H54 (cell line): ENCODE measurements around the gene TSPYL6.
A peak's percentile ranks its signal among the peaks of the same experiment; 100 is the strongest.
"Not testable (repeated sequence)": the region's sequence is repeated elsewhere in the genome, so short reads cannot be mapped to it uniquely, and the experiment has no call there.

ENCODE experiments used
- DNase-seq: peaks from one replicate; pipeline ENCODE4 v3.0.0; 2011; ENCODE audit warnings: low spot score, mixed read lengths; ENCODE audit not compliant: insufficient read length
- FAIRE-seq: peaks from 3 replicates; lab custom pipeline; 2011; peaks lifted over from hg19 to GRCh38; lab: Jason Lieb, UNC
- POLR2A ChIP-seq: IDR thresholded peaks from 2 replicates; pipeline ENCODE4 v1.6.1; 2011; ENCODE audit warnings: low read depth, mild to moderate bottlenecking, low read length

TSPYL6 gene

DNA sequence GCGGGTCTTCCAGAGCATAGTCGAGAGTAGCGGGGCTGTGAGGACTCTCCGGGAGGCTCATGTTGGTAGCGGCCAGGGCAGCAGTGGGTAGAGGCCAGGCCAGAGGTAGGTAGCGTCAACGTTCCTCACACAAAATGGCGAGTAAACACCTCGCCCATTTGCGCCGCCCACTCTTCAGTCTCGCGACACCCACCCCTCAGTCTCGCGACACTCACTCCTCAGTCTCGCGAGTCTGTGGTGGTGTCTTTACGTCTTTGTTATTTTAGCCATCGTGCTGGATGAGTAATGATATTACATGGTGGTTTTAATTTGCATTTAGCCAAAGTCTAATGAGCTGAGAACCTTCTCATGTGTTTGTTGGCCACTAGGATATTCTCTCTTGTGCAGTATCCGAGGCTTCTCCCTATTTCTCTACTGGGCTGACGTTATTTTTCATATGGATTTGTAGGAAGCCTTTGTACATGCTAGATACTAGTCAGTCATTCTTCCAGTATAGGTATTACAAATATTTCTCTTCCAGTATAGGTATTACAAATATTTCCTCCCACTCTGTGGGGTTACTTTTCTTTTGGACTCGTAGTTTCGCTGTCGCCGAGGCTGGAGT, at the start of gene TSPYL6:
TSPYL6 (minus strand) TSS at position 139 of the 604 bp plus-strand sequence; CDS start at position 61, 78 bp downstream.
- TF ChIP-seq POLR2A = no peak
- DNase-seq (no peak), FAIRE-seq (no peak)

DNA sequence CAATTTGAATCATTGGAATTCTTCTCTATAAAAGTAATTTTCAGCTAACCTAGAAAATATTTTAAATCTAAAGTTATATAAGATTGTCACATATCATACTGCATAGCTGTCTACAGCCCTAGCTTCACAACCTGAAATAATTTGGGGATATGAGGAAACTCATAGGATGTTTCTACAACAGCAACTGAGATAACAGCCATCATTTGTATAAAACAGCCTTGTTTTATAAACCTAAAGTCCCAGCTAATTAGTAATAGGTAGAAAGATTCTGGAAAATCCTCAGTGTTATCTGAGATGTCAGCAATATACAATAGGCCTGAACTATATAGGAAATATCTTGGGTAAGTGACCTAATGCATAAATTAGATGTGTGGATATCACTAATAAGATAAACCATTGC, 47.6 kb upstream of the TSPYL6 start:
- FAIRE-seq (no peak), DNase-seq (no peak)
- TF ChIP-seq POLR2A = no peak

DNA sequence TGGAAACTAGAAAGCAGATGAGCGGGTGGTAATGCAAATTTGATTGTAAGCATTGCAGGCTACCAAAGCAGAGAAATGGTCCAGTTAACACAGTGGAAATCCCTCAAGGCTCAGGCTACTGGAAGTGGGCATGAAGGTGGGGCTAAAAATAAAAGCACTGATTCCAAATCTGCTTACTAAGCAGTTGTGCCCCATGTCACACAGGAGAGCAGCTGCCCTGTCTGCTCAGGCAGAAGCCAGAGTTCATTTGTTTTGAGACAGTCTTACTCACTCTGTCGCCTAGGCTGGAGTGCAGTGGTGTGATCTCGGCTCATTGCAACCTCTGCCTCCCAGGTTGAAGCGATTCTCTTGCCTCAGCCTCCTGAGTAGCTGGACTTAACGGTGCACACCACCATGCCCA, 42.5 kb upstream of the TSPYL6 start:
- DNase-seq (no peak), FAIRE-seq (no peak)
- TF ChIP-seq POLR2A = no peak

DNA sequence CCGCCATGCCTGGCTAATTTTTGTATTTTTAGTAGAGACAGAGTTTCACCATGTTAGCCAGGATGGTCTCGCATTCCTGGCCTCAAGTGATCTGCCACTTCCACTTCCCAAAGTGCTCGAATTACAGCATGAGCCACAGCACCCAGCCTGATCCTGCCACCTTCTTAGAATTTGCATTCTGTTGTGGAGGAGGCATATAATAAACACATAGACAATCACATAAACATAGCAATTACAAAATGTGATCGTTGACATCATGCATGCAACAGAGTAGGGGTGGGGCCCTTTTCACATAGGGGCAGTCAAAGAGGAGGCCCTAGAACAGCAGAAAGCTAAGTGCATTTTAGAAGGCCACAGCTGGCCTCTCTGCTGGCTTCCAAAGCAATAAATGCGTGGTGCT, 39.9 kb upstream of the TSPYL6 start:
- no peak for TF ChIP-seq POLR2A
- FAIRE-seq (no peak), DNase-seq (no peak)

DNA sequence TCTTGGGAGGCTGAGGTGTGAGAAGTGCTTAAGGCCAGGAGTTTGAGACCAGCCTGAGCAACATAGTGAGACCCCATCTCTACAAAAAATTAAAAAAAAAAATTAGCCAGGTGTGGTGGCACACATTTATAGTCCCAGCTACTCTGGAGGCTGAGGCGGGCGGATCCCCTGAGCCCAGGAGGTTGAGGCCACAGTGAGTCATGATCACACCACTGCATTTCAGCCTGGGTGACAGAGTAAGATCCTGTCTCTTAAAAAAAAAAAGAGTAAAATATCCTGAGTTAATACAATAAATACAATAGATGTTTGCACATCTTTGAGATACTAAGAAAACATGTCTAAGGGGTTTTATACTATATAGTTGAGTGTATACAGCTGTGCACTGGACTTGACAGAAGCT, 38.6 kb upstream of the TSPYL6 start:
- not testable (repeated sequence) for FAIRE-seq, DNase-seq

DNA sequence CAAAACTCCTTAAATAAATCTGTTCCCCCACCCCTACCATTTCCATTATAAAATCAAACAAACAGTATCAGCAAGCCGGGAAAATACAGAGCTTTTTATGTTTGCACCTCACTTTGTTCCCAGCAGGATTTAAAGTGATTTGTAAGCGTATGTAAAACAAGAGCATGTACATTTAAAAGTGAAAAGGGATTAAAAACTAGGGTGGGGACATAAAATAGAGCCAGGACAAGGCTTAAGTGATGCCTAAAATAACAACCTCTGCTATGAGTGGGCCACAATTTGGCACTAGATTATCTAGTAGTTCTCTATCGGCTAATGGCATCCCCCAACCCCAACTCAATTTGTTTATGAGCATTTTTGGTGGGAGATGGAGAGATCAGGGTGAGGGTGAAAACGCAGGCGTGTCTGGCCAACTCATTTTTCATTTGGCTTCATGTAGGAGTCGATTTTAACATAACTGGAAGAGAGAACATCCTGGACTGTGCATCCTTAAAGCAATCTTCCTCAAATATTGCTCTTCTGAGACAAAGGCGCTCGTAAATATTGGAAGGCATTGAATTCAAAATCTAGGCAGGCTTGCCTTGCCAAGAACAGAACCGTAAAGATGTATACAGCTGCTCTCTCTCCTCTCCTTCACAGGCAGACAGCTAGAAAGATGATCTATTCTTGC, 34.5 kb upstream of the TSPYL6 start:
- TF ChIP-seq POLR2A = no peak
- no peak for FAIRE-seq

DNA sequence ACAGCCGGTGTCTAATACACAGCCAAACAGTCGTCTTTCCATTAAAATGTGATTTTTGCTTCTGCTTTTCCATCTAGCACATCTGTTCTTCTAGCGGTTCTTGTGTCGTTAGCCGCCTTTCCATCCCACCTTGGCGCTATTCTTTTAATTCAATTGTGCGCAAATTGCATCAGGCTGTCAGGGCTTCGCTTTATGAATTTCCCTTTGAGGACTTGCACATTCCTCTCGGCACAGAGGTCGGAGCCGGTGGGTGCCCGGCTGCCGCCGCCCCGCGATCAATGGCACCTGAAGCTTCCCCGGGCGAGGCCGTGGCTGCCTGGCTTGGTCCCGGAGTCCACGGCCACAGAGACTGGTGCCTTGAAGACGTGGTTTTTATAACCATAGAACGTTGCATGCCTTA, 33.9 kb upstream of the TSPYL6 start:
- no peak for DNase-seq
- no peak for FAIRE-seq

More for the DNA sequence above, 34.5 kb upstream of the TSPYL6 start:
- DNase-seq = no peak

DNA sequence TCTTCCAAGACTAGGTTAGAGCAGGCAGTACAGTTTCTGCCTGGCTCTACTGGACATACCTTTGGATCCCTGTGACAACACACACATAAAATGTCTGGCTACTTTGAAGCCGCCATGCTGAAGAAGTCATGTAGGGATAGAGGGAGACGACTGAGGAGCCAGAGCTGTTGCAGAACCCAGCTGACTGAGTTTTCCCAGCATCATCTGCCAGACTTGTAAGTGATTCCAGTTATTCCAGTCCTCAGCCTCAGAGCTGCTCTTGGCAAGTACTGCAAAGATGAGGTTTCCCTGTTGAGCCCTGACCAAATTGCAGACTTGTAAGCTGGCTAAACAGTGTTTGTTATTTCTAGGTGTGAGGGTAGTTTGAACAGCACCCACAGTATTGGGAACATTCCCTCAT, 31.5 kb upstream of the TSPYL6 start:
- no peak for TF ChIP-seq POLR2A
- peak; percentile 33 for FAIRE-seq
- no peak for DNase-seq

More for the DNA sequence above, 33.9 kb upstream of the TSPYL6 start:
- no peak for TF ChIP-seq POLR2A

DNA sequence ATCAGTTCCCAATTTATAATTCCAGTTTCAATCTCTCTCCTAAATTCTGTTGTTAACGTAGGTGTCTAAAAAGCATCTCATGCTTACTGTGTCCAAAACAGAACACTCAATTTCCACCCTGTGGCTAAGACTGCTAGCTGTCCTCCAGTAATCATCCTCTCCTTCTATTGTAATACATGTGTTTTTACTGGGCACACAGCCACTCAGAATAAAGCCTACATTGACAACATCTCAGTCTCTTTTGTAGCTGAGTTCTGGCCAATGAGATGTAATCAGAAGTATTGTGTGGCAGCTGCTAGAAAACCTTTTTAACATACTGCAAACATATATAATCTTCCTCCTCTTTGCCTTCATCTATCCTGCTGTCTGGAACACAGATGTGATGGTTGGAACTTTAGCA, 29.4 kb upstream of the TSPYL6 start:
- FAIRE-seq = no peak
- TF ChIP-seq POLR2A = no peak
- DNase-seq = no peak

DNA sequence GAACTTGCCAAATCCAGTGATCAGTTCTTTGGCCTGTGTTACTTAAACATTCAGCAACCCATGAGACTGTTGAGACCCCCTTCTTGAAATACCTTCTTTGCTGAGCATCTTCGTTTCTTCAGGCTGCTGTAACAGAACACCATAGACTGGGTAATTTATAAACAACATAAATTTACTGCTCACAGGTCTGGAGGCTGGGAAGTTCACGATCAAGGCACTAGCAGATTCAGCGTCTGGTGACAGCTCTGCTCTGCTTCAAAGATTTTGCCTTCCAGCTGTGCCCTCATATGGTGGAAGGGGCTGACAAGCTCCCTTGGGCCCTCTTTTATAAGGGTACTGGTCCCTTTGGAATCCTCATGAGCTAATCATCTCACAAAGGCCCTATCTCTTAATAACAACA, 28.8 kb upstream of the TSPYL6 start:
- TF ChIP-seq POLR2A = no peak
- DNase-seq = no peak
- FAIRE-seq = no peak

DNA sequence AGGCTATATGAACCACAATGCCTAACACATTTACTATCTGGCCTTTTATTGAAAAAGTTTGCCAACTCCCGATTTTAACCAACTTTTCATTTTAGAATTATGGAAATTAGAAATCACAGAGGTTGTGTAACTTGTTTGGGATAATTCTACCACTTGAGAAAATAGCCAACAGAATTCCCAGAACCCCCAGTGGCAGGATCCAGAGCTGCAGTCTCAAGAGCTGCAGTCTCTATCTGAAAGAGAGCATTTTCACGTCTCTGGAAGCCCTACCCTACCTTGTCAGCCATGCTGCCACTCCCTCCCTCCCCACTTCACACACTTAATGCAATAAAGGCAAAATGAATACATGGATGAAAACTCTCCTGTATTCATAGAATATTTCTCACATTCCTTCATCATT, 23.4 kb upstream of the TSPYL6 start:
- FAIRE-seq = no peak
- TF ChIP-seq POLR2A = no peak
- DNase-seq = no peak

DNA sequence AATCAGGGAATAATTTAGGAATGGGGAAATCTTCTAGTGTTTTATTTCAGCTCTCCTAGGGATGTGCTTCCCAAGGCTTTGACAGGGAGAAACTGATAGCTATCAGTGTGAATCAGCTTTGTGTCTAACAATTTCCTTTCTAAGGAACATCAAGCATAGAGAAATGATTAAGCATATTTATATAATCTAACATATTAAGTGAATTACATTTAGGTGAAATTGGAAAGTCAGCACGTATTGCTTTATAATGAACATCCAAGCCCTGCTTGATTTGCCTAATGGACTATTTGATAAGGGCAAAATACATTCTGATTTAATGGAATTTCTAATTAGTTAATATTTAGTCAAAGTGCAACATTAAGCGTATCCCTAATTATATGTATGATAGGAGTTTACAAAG, 19.5 kb upstream of the TSPYL6 start:
- TF ChIP-seq POLR2A = no peak
- FAIRE-seq (no peak), DNase-seq (no peak)

DNA sequence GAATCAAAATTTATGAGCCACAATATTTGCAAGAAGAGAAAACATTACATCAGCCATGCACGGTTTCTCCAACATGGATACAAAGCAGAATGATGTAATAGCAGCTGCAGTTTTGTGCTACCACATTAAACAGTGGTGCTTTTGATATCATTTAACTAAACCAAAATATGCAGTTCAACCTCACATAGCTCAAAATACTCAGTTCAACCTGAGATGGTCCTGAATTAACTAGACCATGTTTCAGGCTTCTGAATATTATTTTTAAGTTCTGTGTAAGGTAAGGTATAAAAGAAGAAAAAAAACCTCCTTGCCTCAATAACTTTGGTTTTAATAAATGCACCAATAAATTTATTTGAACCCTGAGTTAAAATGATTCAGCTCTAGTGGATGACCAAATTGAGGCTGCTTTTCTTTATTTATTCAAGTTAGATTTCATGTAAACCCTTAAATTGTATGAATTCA, 18.8 kb upstream of the TSPYL6 start:
- TF ChIP-seq POLR2A = no peak
- peak; percentile 67 for FAIRE-seq
- DNase-seq = no peak

DNA sequence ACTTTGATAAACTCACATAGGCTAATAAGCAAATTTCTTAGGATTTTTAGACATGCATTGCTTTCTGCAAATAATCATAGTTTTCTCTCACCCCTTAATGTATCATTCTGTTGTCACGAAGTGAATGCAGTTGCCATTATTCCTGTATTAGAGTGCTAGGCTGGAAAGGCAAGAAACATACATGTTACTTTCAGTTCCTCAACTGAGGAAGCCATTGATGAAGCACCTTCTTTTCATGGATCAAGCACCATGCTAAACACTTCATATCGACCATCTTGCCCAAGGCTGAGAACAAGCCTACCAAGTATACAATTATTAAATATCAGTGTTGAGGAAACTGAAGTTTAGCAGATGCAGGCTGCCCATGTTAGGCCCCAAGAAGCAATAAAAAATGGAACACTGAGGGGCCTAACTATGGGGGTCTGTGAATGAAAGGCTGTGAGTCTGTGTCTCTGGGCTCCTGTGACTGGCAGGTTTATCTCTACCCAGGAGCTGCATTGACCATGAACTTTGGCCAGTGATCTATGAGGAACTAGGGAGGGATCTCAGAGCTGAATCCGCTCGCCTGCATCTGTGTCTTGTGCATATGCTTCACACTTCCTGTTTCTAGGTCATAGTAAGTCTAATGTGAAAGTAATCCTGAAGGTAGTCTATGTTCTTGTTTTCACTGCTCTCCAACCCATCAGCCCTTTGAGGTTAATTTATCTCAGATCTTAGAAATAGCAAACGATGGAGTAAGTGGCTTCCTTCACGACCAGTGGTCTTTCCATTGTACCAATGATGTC, 16.0 kb upstream of the TSPYL6 start:
- FAIRE-seq (peak; percentile 23), DNase-seq (no peak)
- TF ChIP-seq POLR2A = no peak
